GM13976 (cell line): ENCODE data around the gene MON2.

Source experiments
- DNase-seq: peaks from one replicate; pipeline ENCODE4 v3.0.0; 2012; ENCODE audit warnings: low spot score
- in situ Hi-C: fragments of 300-500 bp; cut with MboI; formaldehyde crosslinking; loops from one replicate; pipeline ENCODE4 v1.12.0; 2022; ENCODE audit warnings: low sequenced_read_pairs, mixed read lengths, inconsistent platforms; ENCODE audit not compliant: unreplicated experiment
- TF ChIP-seq, protein P1 (sequence below): IDR thresholded peaks from 2 replicates; pipeline ENCODE4 v1.5.1; 2012; ENCODE audit warnings: borderline replicate concordance, mild to moderate bottlenecking; ENCODE audit not compliant: insufficient read depth; ENCODE audit errors: extremely low read depth, missing control alignments, control extremely low read depth

MON2 gene

DNA sequence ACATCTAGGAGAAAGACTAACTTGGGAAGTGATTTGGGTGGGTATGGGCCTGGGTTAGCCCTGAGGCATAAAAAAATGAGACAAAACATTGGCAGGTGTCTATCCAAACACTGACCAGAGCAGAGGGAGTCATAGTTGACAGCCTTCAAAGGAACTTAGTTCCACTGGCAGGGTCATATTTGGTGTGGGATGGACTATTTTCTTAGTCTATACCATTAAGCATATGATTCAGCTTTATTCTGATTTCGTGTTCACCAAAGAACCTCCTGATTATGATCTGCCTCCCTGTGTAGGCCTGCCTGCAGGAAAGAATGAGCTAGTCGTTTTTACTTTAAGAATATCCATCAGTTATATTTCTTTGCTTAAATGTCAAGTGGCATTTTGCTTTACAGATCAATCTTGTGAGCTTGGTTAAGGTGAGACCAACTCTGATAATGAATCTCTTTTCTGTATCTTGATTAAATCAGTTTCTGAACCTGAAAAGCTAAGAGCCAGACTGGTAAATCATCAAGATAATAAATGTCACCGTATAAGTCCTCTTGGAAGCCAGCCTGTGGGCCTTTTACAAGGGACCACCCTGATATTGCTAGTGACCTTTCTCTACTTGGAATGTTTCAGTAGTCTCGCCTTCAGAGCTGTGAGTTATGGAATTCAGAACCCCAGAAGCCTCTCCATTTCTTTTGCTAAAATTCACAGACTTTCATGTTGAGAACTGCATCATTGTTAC is 182.9 kb downstream of the MON2 start:
- in situ Hi-C loops: no loop called here
- no peak for DNase-seq
- TF ChIP-seq, protein P1, sequence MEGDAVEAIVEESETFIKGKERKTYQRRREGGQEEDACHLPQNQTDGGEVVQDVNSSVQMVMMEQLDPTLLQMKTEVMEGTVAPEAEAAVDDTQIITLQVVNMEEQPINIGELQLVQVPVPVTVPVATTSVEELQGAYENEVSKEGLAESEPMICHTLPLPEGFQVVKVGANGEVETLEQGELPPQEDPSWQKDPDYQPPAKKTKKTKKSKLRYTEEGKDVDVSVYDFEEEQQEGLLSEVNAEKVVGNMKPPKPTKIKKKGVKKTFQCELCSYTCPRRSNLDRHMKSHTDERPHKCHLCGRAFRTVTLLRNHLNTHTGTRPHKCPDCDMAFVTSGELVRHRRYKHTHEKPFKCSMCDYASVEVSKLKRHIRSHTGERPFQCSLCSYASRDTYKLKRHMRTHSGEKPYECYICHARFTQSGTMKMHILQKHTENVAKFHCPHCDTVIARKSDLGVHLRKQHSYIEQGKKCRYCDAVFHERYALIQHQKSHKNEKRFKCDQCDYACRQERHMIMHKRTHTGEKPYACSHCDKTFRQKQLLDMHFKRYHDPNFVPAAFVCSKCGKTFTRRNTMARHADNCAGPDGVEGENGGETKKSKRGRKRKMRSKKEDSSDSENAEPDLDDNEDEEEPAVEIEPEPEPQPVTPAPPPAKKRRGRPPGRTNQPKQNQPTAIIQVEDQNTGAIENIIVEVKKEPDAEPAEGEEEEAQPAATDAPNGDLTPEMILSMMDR: no peak
